Fibroblast of the conjunctiva (primary cell): ENCODE results near the gene EIF4EBP3.

Experiments
- DNase-seq: peaks from one replicate; pipeline ENCODE4 v3.0.0-alpha.2; 2010; ENCODE audit warnings: low read depth

Gene EIF4EBP3

GRCh38 chr5:140557136-140557805 is 9.8 kb downstream of the EIF4EBP3 start, which contains the start of gene SRA1:
Gene SRA1 (minus strand): TSS chr5:140557473. CDS start chr5:140557452, 21 bp downstream.
- DNase-seq, result peak; percentile 69

- DNase-seq, result no peak
Measured at GRCh38 chr5:140557965-140558364, 10.5 kb downstream of the EIF4EBP3 start.

DNA sequence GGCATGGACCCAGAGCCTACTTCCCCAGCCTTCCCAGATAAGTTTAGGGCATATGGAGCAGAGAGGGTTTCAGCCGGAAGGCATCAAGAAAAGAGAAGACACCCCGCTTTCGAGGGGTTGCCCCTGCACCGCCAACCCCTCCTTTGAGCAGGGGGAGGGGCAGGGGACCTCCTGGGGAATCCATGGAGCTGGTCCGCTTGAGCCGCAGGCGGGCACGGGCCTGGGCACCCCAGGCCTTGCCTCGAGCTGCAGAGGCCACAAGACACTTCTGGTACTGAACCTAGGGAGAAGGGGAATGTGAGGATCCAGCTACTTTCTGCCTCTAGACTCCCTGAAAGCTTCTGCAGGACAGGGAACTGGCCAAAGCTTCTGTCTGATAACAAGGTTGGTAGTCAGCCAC is 11.1 kb downstream of the EIF4EBP3 start:
- DNase-seq, result no peak

- DNase-seq, result no peak
Measured at GRCh38 chr5:140560227-140560626, 12.8 kb downstream of the EIF4EBP3 start.

GRCh38 chr5:140561753-140562523 is 14.5 kb downstream of the EIF4EBP3 start:
- no peak for DNase-seq

DNA sequence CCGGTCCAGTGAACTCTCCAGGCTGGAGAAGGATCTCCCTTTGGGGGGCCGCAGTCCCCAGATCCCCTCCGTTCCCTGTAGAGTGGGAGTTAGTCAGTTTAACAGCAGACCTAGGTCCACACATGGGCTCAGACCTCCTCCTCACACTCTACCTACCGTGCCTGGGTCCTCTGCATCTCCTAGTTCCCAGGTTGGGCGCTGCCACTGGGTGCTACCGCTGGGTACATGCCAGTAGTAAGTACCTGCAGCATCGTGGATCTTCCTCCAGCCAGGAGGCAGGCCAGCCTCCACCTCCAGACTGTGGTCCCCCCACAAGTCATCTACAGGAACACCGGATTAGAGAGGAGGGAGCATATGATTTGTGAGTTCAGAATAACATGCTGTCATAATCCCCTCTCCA is 16.1 kb downstream of the EIF4EBP3 start:
- DNase-seq, result no peak

- peak; percentile 97 for DNase-seq
Measured at GRCh38 chr5:140564196-140565023, 16.9 kb downstream of the EIF4EBP3 start, which contains the start of the genes APBB3 and SLC35A4. Gene APBB3 (minus strand): TSS chr5:140564598. CDS start chr5:140564245, 353 bp downstream. Gene SLC35A4 (plus strand): TSS chr5:140564828. CDS start chr5:140567170, 2,342 bp downstream.

- no peak for DNase-seq
Measured at GRCh38 chr5:140565024-140565779, 17.7 kb downstream of the EIF4EBP3 start.

DNA sequence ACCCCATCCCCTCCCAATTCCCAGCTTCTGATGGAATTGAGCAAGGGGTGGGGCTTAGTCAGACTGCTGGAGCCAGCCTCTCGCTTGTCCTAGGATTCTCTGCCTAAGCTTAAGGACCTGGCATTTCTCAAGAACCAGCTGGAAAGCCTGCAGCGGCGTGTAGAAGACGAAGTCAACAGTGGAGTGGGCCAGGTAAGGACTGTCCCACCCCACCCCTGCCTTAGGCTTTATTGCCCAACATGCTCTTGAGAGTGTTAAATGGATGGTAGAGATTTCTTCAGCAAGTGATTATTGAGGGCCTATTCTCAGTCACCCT is 18.3 kb downstream of the EIF4EBP3 start:
- no peak for DNase-seq

DNA sequence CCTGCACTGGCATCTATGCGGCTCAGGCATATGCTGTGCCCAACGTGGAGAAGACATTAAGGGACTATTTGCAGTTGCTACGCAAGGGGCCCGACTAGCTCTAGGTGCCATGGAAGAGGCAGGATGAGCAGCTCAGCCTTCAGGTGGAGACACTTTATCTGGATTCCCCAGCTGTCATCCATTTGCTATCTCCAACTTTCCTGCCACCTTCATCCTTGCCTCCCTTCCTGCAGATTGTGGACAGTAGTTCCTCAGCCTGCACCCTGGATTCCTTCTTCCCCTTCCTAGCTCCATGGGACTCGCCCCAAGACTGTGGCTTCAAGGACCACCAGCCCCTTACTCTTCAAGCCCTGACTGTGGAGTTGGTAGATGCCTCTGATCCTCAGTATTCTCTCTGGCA is 19.2 kb downstream of the EIF4EBP3 start:
- DNase-seq, result no peak

DNA sequence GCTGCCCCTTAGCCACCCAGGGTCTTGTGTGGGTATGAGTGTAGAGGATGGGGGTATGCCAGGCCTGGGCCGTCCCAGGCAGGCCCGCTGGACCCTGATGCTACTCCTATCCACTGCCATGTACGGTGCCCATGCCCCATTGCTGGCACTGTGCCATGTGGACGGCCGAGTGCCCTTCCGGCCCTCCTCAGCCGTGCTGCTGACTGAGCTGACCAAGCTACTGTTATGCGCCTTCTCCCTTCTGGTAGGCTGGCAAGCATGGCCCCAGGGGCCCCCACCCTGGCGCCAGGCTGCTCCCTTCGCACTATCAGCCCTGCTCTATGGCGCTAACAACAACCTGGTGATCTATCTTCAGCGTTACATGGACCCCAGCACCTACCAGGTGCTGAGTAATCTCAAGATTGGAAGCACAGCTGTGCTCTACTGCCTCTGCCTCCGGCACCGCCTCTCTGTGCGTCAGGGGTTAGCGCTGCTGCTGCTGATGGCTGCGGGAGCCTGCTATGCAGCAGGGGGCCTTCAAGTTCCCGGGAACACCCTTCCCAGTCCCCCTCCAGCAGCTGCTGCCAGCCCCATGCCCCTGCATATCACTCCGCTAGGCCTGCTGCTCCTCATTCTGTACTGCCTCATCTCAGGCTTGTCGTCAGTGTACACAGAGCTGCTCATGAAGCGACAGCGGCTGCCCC is 19.8 kb downstream of the EIF4EBP3 start:
- no peak for DNase-seq

DNA sequence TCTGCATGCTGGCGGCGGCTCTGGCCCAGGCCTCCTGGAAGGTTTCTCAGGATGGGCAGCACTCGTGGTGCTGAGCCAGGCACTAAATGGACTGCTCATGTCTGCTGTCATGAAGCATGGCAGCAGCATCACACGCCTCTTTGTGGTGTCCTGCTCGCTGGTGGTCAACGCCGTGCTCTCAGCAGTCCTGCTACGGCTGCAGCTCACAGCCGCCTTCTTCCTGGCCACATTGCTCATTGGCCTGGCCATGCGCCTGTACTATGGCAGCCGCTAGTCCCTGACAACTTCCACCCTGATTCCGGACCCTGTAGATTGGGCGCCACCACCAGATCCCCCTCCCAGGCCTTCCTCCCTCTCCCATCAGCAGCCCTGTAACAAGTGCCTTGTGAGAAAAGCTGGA is 20.4 kb downstream of the EIF4EBP3 start:
- no peak for DNase-seq

DNA sequence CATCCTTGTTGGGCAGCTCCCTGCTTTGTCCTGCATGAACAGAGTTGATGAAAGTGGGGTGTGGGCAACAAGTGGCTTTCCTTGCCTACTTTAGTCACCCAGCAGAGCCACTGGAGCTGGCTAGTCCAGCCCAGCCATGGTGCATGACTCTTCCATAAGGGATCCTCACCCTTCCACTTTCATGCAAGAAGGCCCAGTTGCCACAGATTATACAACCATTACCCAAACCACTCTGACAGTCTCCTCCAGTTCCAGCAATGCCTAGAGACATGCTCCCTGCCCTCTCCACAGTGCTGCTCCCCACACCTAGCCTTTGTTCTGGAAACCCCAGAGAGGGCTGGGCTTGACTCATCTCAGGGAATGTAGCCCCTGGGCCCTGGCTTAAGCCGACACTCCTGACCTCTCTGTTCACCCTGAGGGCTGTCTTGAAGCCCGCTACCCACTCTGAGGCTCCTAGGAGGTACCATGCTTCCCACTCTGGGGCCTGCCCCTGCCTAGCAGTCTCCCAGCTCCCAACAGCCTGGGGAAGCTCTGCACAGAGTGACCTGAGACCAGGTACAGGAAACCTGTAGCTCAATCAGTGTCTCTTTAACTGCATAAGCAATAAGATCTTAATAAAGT is 21.1 kb downstream of the EIF4EBP3 start:
- DNase-seq, result no peak

GRCh38 chr5:140569197-140569596 is 21.7 kb downstream of the EIF4EBP3 start:
- no peak for DNase-seq

- DNase-seq, result no peak
Measured at GRCh38 chr5:140570058-140570457, 22.6 kb downstream of the EIF4EBP3 start.

DNA sequence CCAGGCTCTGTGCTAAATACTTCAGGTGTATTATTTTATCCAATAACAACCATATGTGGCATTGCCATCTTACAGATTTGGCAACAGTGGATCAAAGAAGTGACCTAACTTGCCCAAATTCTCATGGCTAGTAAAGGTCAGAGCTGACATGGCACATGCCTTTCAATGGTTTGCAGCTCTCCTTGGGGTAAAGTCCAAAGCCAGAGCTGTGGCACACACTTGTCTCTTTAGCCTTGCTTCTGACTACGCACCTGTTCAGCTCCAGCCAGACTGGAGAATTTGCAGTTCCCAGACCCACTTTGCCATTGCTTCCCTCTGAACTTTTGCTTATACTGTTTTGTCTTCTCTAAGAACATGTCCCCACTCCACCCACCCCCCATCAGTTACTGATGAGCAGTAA is 23.0 kb downstream of the EIF4EBP3 start:
- no peak for DNase-seq

DNA sequence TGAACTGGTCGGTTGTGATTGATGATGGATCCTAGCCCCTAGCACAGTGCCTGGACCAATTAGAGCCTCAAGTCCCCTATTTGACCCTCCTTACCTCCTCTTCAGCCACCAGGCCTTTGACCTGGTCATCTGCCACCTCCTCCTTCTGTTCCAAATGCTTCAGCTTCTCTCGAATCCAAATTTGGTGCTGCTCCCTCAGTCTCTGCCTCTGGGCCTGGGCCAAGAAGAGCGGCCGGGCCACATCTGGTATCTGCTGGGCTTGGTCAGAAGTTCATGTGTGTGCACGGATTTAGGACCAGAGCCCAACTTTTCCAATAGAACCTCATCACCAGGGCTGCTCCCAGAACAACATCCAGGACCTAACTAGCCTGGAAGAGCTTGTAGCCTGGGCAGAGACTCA is 23.6 kb downstream of the EIF4EBP3 start:
- no peak for DNase-seq

GRCh38 chr5:140573683-140574082 is 26.2 kb downstream of the EIF4EBP3 start:
- no peak for DNase-seq

DNA sequence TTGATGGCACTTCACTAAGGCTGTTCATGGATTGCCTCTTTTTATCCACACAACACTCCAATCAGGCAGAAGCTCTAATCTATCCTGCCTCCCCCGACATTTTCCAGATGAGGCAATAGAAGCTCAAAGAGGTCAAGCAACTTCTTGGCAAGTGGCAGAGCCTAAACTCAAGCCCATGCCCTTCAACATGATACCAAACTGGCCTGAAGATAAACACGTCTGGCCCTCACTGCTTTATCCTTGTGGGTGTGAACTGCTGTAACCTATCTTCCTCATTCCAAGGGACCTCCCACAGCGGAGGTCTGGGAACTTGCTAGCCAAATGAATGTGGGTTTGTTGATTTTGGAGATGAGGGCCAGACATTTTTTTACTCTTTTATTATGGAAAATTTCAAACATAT is 26.7 kb downstream of the EIF4EBP3 start:
- no peak for DNase-seq

- no peak for DNase-seq
Measured at GRCh38 chr5:140575309-140575708, 27.8 kb downstream of the EIF4EBP3 start.

GRCh38 chr5:140576776-140577201 is 29.3 kb downstream of the EIF4EBP3 start:
- no peak for DNase-seq
